Measurements from ENCODE around the gene MAPK14. TPM values are rescaled to one million over a fixed set of nuclear protein-coding genes. Genes with fewer than 3 reads are reported as not detected.

MAPK14 gene
- polyA plus RNA-seq, 2 of the 4 experiments (the other 2 are of a cell fraction): 19.4 to 36.7 TPM

DNA sequence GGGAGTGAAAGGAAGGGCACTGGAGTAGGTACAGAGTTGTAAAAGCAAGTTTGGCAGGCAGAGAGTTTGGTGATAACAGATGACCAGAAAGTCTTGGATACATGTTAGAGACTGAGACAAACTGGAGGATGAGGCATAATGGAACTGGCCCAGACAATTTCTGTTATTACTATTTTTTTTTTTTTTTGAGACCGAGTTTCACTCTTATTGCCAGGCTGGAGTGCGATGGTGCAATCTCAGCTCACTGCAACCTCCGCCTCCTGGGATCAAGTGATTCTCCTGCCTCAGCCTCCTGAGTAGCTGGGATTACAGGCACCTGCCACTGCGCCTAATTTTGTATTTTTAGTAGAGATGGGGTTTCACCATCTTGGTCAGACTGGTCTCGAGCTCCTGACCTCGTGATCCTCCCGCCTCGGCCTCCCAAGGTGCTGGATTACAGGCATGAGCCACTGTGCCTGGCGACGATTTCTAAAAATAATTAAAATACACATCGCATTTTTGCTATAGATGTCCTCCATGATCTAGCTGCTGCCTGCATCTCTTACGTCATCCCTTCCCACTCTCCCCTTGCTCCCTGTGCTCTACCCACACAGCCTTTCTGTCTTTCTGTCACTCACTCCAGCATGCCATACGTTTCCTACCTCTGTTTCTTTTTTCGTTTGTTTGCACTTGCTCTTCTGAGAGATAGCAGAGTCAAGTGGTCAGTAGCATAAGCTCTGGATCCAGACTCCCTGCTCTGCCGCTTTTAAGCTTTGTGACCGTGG is 23.5 kb downstream of the MAPK14 start:
- CTCF ChIA-PET: interaction anchor here (0.9 kb wide), 1 partner anchor 24 kb away, joined by 3 read pairs; the partner anchor contains the start of gene MAPK14
- 91% methylated on average over 16 of the region's 16 CpGs for WGBS (ENCODE audit: missing lambda C conversion rate)
- ATAC-seq (no peak), DNase-seq (ENCODE audit: low read depth in 1 of 2, low spot score in 1 of 2) (no peak), FAIRE-seq (no peak)
- Histone ChIP-seq H3K4me3 (no peak overlapping the region), H3K27ac (no peak overlapping the region), H3K4me2 (no peak overlapping the region), H3K9me3 (no peaks in the 10 kb centered on the region), H3K4me1 (no peaks in the 10 kb centered on the region)
- POLR2A ChIA-PET: no interaction called here
- no peak for TF ChIP-seq HEYL (CRISPR knock-in tag; IDR thresholded peaks at IDR 0.05)
- no peak for TF ChIP-seq POLR2A (IDR thresholded peaks at IDR 0.05; ENCODE audit: low read length)
- no peak for TF ChIP-seq RFX5 (IDR thresholded peaks at IDR 0.05)
- TF ChIP-seq ZNF302 (CRISPR knock-in tag; IDR thresholded peaks at IDR 0.05): no peak
- TF ChIP-seq RAD21 (conservative IDR thresholded peaks at IDR 0.05 in 1 of 2, IDR thresholded peaks at IDR 0.05 in 1 of 2): no peak
- no peak for TF ChIP-seq NFE2L2 (conservative IDR thresholded peaks at IDR 0.05; ENCODE audit: low read length)
- TF ChIP-seq TFCP2L1 (CRISPR knock-in tag; IDR thresholded peaks at IDR 0.05): no peak
- TF ChIP-seq MYC (IDR thresholded peaks at IDR 0.05; ENCODE audit: borderline replicate concordance, low read length): no peak
- no peak for TF ChIP-seq HDAC2 (IDR thresholded peaks at IDR 0.05)
- no peak for TF ChIP-seq EHF (CRISPR knock-in tag; IDR thresholded peaks at IDR 0.05)
- TF ChIP-seq BHLHE40 (IDR thresholded peaks at IDR 0.05; ENCODE audit: low read depth, low read length): no peak
- TF ChIP-seq EP300 (IDR thresholded peaks at IDR 0.05): no peak
- TF ChIP-seq SMC3 (IDR thresholded peaks at IDR 0.05): no peak
- TF ChIP-seq ZFP36 (IDR thresholded peaks at IDR 0.05; ENCODE audit: borderline replicate concordance, partially characterized antibody): no peak
- TF ChIP-seq CEBPB (IDR thresholded peaks at IDR 0.05): no peak

DNA sequence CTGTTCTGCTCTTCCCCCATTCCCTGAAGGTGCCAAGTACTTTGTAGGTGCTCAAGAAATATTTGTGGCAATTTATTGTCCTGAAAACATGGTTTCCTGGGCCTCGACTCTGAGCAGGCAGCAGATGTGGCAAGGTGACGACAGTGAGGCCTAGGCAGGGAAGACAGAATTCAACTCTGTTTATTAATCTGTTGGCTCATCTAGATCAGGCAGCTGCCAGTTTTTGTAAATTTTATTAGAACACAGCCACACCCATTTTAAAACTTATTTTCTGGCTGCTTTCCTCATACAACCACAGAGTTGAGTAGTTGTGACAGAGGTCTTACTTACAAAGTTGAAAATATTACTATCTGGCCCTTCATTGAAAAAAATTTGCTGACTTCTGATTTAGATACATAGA is 24.5 kb downstream of the MAPK14 start:
- DNase-seq (ENCODE audit: low read depth in 1 of 2, low spot score in 1 of 2): no peak
- H3K4me2 ChIP-seq: no peak overlapping the region
- ChIA-PET POLR2A (interaction anchor here (0.7 kb wide), 1 partner anchor 63 kb away, joined by 3 read pairs; no protein-coding TSS in a partner anchor), CTCF (interaction anchor here (0.9 kb wide), 2 partner anchors 24 to 43 kb away, joined by 3 read pairs; partner anchors contain the start of gene MAPK14)
- WGBS (ENCODE audit: missing lambda C conversion rate): 94% methylated on average over 2 of the region's 2 CpGs
- H3K9me3 ChIP-seq: no peaks in the 10 kb centered on the region
- no peak for FAIRE-seq
- no peak for ATAC-seq
- no peaks in the 10 kb centered on the region for H3K4me1 ChIP-seq
- TF ChIP-seq SMC3 (IDR thresholded peaks at IDR 0.05) (no peak), PBX3 (IDR thresholded peaks at IDR 0.05) (no peak), EHMT2 (IDR thresholded peaks at IDR 0.05; ENCODE audit: low read depth) (no peak), RNF2 (IDR thresholded peaks at IDR 0.05; ENCODE audit: borderline replicate concordance, low read depth) (no peak), FOSB (CRISPR knock-in tag; IDR thresholded peaks at IDR 0.05) (no peak), HOXB5 (CRISPR knock-in tag; IDR thresholded peaks at IDR 0.05) (no peak), CHD4 (IDR thresholded peaks at IDR 0.05; ENCODE audit: borderline replicate concordance) (no peak), HDAC2 (IDR thresholded peaks at IDR 0.05) (no peak), PHF8 (IDR thresholded peaks at IDR 0.05; ENCODE audit: borderline replicate concordance, low read depth) (no peak), SREBF2 (IDR thresholded peaks at IDR 0.05) (no peak), MAFK (IDR thresholded peaks at IDR 0.05; ENCODE audit: partially characterized antibody) (no peak), E2F6 (IDR thresholded peaks at IDR 0.05; ENCODE audit: borderline replicate concordance, low read depth) (no peak), ZFP36 (IDR thresholded peaks at IDR 0.05; ENCODE audit: borderline replicate concordance, partially characterized antibody) (no peak), HES2 (IDR thresholded peaks at IDR 0.05) (no peak), TP53 (CRISPR knock-in tag; IDR thresholded peaks at IDR 0.05) (no peak)
- TF ChIP-seq, protein P1, sequence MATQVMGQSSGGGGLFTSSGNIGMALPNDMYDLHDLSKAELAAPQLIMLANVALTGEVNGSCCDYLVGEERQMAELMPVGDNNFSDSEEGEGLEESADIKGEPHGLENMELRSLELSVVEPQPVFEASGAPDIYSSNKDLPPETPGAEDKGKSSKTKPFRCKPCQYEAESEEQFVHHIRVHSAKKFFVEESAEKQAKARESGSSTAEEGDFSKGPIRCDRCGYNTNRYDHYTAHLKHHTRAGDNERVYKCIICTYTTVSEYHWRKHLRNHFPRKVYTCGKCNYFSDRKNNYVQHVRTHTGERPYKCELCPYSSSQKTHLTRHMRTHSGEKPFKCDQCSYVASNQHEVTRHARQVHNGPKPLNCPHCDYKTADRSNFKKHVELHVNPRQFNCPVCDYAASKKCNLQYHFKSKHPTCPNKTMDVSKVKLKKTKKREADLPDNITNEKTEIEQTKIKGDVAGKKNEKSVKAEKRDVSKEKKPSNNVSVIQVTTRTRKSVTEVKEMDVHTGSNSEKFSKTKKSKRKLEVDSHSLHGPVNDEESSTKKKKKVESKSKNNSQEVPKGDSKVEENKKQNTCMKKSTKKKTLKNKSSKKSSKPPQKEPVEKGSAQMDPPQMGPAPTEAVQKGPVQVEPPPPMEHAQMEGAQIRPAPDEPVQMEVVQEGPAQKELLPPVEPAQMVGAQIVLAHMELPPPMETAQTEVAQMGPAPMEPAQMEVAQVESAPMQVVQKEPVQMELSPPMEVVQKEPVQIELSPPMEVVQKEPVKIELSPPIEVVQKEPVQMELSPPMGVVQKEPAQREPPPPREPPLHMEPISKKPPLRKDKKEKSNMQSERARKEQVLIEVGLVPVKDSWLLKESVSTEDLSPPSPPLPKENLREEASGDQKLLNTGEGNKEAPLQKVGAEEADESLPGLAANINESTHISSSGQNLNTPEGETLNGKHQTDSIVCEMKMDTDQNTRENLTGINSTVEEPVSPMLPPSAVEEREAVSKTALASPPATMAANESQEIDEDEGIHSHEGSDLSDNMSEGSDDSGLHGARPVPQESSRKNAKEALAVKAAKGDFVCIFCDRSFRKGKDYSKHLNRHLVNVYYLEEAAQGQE (IDR thresholded peaks at IDR 0.05): no peak
- no peak overlapping the region for H3K4me3 ChIP-seq
- no peak overlapping the region for H3K27ac ChIP-seq
